ENCODE results near the gene TREML2. TPM values are rescaled to one million over a fixed set of nuclear protein-coding genes. Genes with fewer than 3 reads are reported as not detected.

The TREML2 gene
- total and polyA plus RNA-seq, 4 donors: 0.30 to 0.62 (median 0.38) TPM; not detected in 1

- peaks cover 5% of the 10 kb centered on the region for H3K9me3 ChIP-seq (ENCODE audit: control insufficient read depth, low read length)
- ATAC-seq (ENCODE audit: low FRiP score) (no peak), DNase-seq (no peak)
- no peaks in the 10 kb centered on the region for H3K27me3 ChIP-seq (ENCODE audit: control insufficient read depth in 1 of 2, insufficient read depth in 2 of 2, low read length in 1 of 2)
- no peak overlapping the region for H3K4me3 ChIP-seq (ENCODE audit: low read length in 2 of 2)
- intact Hi-C loops (cut with DNase I): no loop called here
- H3K4me1 ChIP-seq (ENCODE audit: control insufficient read depth in 1 of 2, insufficient read depth in 2 of 2, low read length in 2 of 2): no peaks in the 10 kb centered on the region
- WGBS, 2 donors: 62 to 76% methylated on average over 5 of the region's 5 CpGs
- H3K36me3 ChIP-seq (ENCODE audit: control insufficient read depth in 1 of 2, insufficient read depth in 2 of 2, low read length in 1 of 2): no peaks in the 10 kb centered on the region
- no peak overlapping the region for H3K27ac ChIP-seq (ENCODE audit: low read depth in 1 of 2, low read length in 2 of 2)
These were observed 15.7 kb upstream of the TREML2 start for GRCh38 chr6:41216616-41217015.

- H3K27me3 ChIP-seq (ENCODE audit: control insufficient read depth in 1 of 2, insufficient read depth in 2 of 2, low read length in 1 of 2): no peaks in the 10 kb centered on the region
- H3K9me3 ChIP-seq (ENCODE audit: control insufficient read depth, low read length): peaks cover 4% of the 10 kb centered on the region
- no peaks in the 10 kb centered on the region for H3K4me1 ChIP-seq (ENCODE audit: control insufficient read depth in 1 of 2, insufficient read depth in 2 of 2, low read length in 2 of 2)
- intact Hi-C loops (cut with DNase I): no loop called here
- no peak overlapping the region for H3K4me3 ChIP-seq (ENCODE audit: low read length in 2 of 2)
- H3K27ac ChIP-seq (ENCODE audit: low read depth in 1 of 2, low read length in 2 of 2): no peak overlapping the region
- WGBS, 2 donors: 74 to 82% methylated on average over 5 of the region's 5 CpGs
- no peak for ATAC-seq (ENCODE audit: low FRiP score)
- DNase-seq: no peak
- H3K36me3 ChIP-seq (ENCODE audit: control insufficient read depth in 1 of 2, insufficient read depth in 2 of 2, low read length in 1 of 2): no peaks in the 10 kb centered on the region
These were observed 14.8 kb upstream of the TREML2 start for GRCh38 chr6:41215777-41216176.

DNA sequence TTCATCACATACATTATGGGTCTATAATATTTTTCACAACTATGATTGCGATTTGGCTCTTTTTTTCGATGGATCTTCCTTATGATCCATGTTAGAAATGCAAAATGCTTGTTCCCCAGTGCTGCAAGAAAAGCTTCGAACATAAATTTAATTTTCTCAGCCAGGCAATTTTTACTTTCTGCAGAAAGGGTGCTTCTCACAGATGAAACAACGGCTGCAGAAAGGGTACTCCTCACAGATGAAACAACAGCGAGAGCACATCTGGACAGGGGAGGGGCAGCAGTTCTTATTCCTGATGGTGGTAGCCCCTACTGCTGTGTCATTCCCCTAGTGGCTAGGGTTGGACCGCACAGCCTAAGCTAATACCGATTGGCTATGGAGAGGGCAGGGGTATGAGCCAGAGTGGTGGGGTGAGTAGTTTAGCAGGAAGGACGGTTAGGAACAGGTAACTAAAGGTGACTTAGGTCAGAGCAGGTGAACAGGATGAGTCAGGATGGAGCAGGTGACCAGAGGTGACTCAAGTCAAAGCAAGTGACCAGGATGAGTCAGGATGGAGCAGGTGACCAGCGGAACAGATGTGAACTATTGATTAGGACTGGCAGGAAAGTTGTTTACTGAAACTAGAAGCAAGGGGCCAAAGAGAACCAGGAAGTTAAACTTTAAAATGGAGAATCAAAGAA lies 13.8 kb upstream of the TREML2 start:
- intact Hi-C loops (cut with DNase I): no loop called here
- H3K9me3 ChIP-seq (ENCODE audit: control insufficient read depth, low read length): peaks cover 4% of the 10 kb centered on the region
- no peaks in the 10 kb centered on the region for H3K27me3 ChIP-seq (ENCODE audit: control insufficient read depth in 1 of 2, insufficient read depth in 2 of 2, low read length in 1 of 2)
- DNase-seq: no peak
- ATAC-seq (ENCODE audit: low FRiP score): no peak
- H3K4me1 ChIP-seq (ENCODE audit: control insufficient read depth in 1 of 2, insufficient read depth in 2 of 2, low read length in 2 of 2): no peaks in the 10 kb centered on the region
- no peak overlapping the region for H3K4me3 ChIP-seq (ENCODE audit: low read length in 2 of 2)
- no peaks in the 10 kb centered on the region for H3K36me3 ChIP-seq (ENCODE audit: control insufficient read depth in 1 of 2, insufficient read depth in 2 of 2, low read length in 1 of 2)
- 80 to 81% methylated on average over 9 of the region's 9 CpGs for WGBS, 2 donors
- H3K27ac ChIP-seq (ENCODE audit: low read depth in 1 of 2, low read length in 2 of 2): no peak overlapping the region

GRCh38 chr6:41209547-41210320 lies 8.8 kb upstream of the TREML2 start:
- ATAC-seq (ENCODE audit: low FRiP score) (no peak), DNase-seq (no peak)
- H3K4me1 ChIP-seq (ENCODE audit: control insufficient read depth in 1 of 2, insufficient read depth in 2 of 2, low read length in 2 of 2): no peaks in the 10 kb centered on the region
- intact Hi-C loops (cut with DNase I): no loop called here
- H3K9me3 ChIP-seq (ENCODE audit: control insufficient read depth, low read length): peaks cover 3% of the 10 kb centered on the region
- H3K36me3 ChIP-seq (ENCODE audit: control insufficient read depth in 1 of 2, insufficient read depth in 2 of 2, low read length in 1 of 2): no peaks in the 10 kb centered on the region
- no peaks in the 10 kb centered on the region for H3K27me3 ChIP-seq (ENCODE audit: control insufficient read depth in 1 of 2, insufficient read depth in 2 of 2, low read length in 1 of 2)
- no peak overlapping the region for H3K27ac ChIP-seq (ENCODE audit: low read depth in 1 of 2, low read length in 2 of 2)
- no peak overlapping the region for H3K4me3 ChIP-seq (ENCODE audit: low read length in 2 of 2)
- WGBS, 2 donors: 82% methylated on average over 5 of the region's 5 CpGs

GRCh38 chr6:41208439-41209106 lies 7.6 kb upstream of the TREML2 start:
- intact Hi-C loops (cut with DNase I): no loop called here
- 79 to 84% methylated on average over 7 of the region's 7 CpGs for WGBS, 2 donors
- peaks cover 1% of the 10 kb centered on the region for H3K9me3 ChIP-seq (ENCODE audit: control insufficient read depth, low read length)
- H3K4me1 ChIP-seq (ENCODE audit: control insufficient read depth in 1 of 2, insufficient read depth in 2 of 2, low read length in 2 of 2): no peaks in the 10 kb centered on the region
- no peaks in the 10 kb centered on the region for H3K36me3 ChIP-seq (ENCODE audit: control insufficient read depth in 1 of 2, insufficient read depth in 2 of 2, low read length in 1 of 2)
- no peak for ATAC-seq (ENCODE audit: low FRiP score)
- H3K27me3 ChIP-seq (ENCODE audit: control insufficient read depth in 1 of 2, insufficient read depth in 2 of 2, low read length in 1 of 2): no peaks in the 10 kb centered on the region
- no peak overlapping the region for H3K4me3 ChIP-seq (ENCODE audit: low read length in 2 of 2)
- DNase-seq: no peak
- no peak overlapping the region for H3K27ac ChIP-seq (ENCODE audit: low read depth in 1 of 2, low read length in 2 of 2)

DNA sequence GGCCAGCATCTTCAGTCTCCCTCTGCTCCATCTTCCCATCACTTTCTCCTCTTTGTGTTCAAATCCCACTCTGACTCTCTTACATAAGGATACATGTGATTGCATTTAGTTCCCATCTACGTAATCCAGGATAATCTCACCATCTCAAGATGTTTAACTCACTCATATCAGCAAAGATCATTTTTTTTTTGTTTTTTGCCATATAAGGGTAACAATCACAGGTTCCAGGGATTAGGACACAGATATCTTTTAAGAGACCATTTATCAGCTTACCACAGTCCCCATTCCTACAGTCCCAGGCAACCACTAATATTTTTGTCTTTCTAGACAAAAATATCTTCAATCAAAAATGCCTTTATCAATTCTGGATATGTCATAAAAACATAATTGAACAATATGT lies 3.2 kb upstream of the TREML2 start:
- Histone ChIP-seq H3K4me1 (ENCODE audit: control insufficient read depth in 1 of 2, insufficient read depth in 2 of 2, low read length in 2 of 2) (no peaks in the 10 kb centered on the region), H3K9me3 (ENCODE audit: control insufficient read depth, low read length) (no peaks in the 10 kb centered on the region), H3K36me3 (ENCODE audit: control insufficient read depth in 1 of 2, insufficient read depth in 2 of 2, low read length in 1 of 2) (no peaks in the 10 kb centered on the region), H3K27me3 (ENCODE audit: control insufficient read depth in 1 of 2, insufficient read depth in 2 of 2, low read length in 1 of 2) (no peaks in the 10 kb centered on the region), H3K4me3 (ENCODE audit: low read length in 2 of 2) (no peak overlapping the region), H3K27ac (ENCODE audit: low read depth in 1 of 2, low read length in 2 of 2) (no peak overlapping the region)
- intact Hi-C loops (cut with DNase I): no loop called here
- DNase-seq: no peak
- no peak for ATAC-seq (ENCODE audit: low FRiP score)
- 68 to 74% methylated on average over 1 of the region's 1 CpG for WGBS, 2 donors

DNA sequence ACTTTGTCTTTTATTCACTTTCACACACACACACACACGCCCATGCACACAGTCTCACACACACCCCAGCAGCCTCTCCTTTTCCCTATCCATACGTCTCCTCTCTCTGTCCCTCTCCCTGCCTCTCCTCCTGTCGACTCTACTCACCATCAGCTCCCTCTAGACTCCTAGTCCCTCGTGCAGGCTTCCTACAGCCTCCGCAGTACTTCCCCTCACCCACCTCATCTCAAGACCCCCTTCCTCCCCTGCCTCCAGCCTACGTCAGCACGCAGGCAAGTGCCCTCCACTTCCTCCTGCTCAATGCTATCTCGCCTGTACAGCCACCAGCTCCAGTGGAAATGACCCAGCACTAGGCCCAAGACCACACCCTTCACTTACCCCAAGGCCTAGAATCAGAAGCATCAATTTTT lies 820 bp upstream of the TREML2 start:
- H3K4me3 ChIP-seq (ENCODE audit: low read length in 2 of 2): no peak overlapping the region
- no peaks in the 10 kb centered on the region for H3K9me3 ChIP-seq (ENCODE audit: control insufficient read depth, low read length)
- intact Hi-C loops (cut with DNase I): no loop called here
- DNase-seq (no peak), ATAC-seq (ENCODE audit: low FRiP score) (no peak)
- 64 to 72% methylated on average over 8 of the region's 8 CpGs for WGBS, 2 donors
- no peaks in the 10 kb centered on the region for H3K27me3 ChIP-seq (ENCODE audit: control insufficient read depth in 1 of 2, insufficient read depth in 2 of 2, low read length in 1 of 2)
- H3K4me1 ChIP-seq (ENCODE audit: control insufficient read depth in 1 of 2, insufficient read depth in 2 of 2, low read length in 2 of 2): no peaks in the 10 kb centered on the region
- H3K27ac ChIP-seq (ENCODE audit: low read depth in 1 of 2, low read length in 2 of 2): no peak overlapping the region
- H3K36me3 ChIP-seq (ENCODE audit: control insufficient read depth in 1 of 2, insufficient read depth in 2 of 2, low read length in 1 of 2): no peaks in the 10 kb centered on the region

GRCh38 chr6:41200296-41200900 lies 551 bp downstream of the TREML2 start:
- WGBS, 2 donors: 72 to 74% methylated on average over 2 of the region's 2 CpGs
- Histone ChIP-seq H3K4me3 (ENCODE audit: low read length in 2 of 2) (no peak overlapping the region), H3K4me1 (ENCODE audit: control insufficient read depth in 1 of 2, insufficient read depth in 2 of 2, low read length in 2 of 2) (no peaks in the 10 kb centered on the region), H3K36me3 (ENCODE audit: control insufficient read depth in 1 of 2, insufficient read depth in 2 of 2, low read length in 1 of 2) (no peaks in the 10 kb centered on the region), H3K27me3 (ENCODE audit: control insufficient read depth in 1 of 2, insufficient read depth in 2 of 2, low read length in 1 of 2) (no peaks in the 10 kb centered on the region), H3K27ac (ENCODE audit: low read depth in 1 of 2, low read length in 2 of 2) (no peak overlapping the region), H3K9me3 (ENCODE audit: control insufficient read depth, low read length) (no peaks in the 10 kb centered on the region)
- intact Hi-C loops (cut with DNase I): no loop called here
- ATAC-seq (ENCODE audit: low FRiP score) (peak; percentile 61), DNase-seq (peak in 1 of 2 donors; percentile 65)
